Thymus (tissue), 11 donors: ENCODE data around the gene AQP6. TPM values are rescaled to one million over a fixed set of nuclear protein-coding genes. Genes with fewer than 3 reads are reported as not detected.

Source experiments
- DNase-seq, 9 donors: peaks; one replicate each; pipeline ENCODE4 v3.0.0-alpha.2; 2013; ENCODE audit warnings: low spot score in 9 of 9, low read depth in 6 of 9, missing footprints in 1 of 9
- H3K27ac ChIP-seq, 2 donors: one replicate each; pipeline ENCODE4 v1.5.1; 2013; ENCODE audit warnings: control low read depth in 1 of 2, low read depth in 1 of 2, low read length in 1 of 2, mild to moderate bottlenecking in 1 of 2, moderate library complexity in 1 of 2
- H3K27me3 ChIP-seq, 2 donors: one replicate each; pipeline ENCODE4 v1.5.1; 2013; ENCODE audit warnings: low read length in 1 of 2; ENCODE audit not compliant: control insufficient read depth in 2 of 2, insufficient read depth in 1 of 2
- H3K36me3 ChIP-seq, 2 donors: one replicate each; pipeline ENCODE4 v1.5.1; 2013; ENCODE audit warnings: low read length in 1 of 2, mild to moderate bottlenecking in 1 of 2, moderate library complexity in 1 of 2; ENCODE audit not compliant: control insufficient read depth in 2 of 2, insufficient read depth in 2 of 2
- H3K4me1 ChIP-seq, 2 donors: one replicate each; pipeline ENCODE4 v1.5.1; 2013; ENCODE audit warnings: low read length in 2 of 2; ENCODE audit not compliant: control insufficient read depth in 2 of 2, insufficient read depth in 2 of 2
- H3K4me3 ChIP-seq, 2 donors: one replicate each; pipeline ENCODE4 v1.5.1; 2013; ENCODE audit warnings: low read length in 2 of 2, control low read depth in 1 of 2, mild to moderate bottlenecking in 1 of 2
- H3K9me3 ChIP-seq, 2 donors: one replicate each; pipeline ENCODE4 v1.5.1; 2013; ENCODE audit warnings: low read length in 1 of 2, mild to moderate bottlenecking in 1 of 2; ENCODE audit not compliant: control insufficient read depth in 2 of 2, insufficient read depth in 1 of 2
- WGBS: extraction: QIAGEN DNeasy Blood & Tissue Kit; methylation state at CpG from one replicate; pipeline ENCODE4 v1.1.7; 2013; 5-methylcytosine and 5-hydroxymethylcytosine counted together
- polyA plus RNA-seq: library from polyadenylated mRNA; stranded (reverse); fragments of 200-250 nt; gene quantifications from one replicate; pipeline ENCODE4 v1.2.3, GENCODE V29; 2013
- total RNA-seq: library from RNA; stranded (reverse); fragments of 120-200 nt; gene quantifications from one replicate; pipeline ENCODE4 v1.2.4, GENCODE V29; 2013
- donor health status: healthy.

AQP6 gene
- total and polyA plus RNA-seq, 2 donors = under 0.01 TPM; not detected in 1

GRCh38 chr12:50026691-50027090 is 53.9 kb downstream of the AQP6 start:
- no peak overlapping the region for H3K4me3 ChIP-seq
- no peak overlapping the region for H3K27ac ChIP-seq
- peaks cover 3 to 16% of the 10 kb centered on the region in 2 donors for H3K4me1 ChIP-seq
- 98% methylated on average over 3 of the region's 3 CpGs for WGBS
- no peaks in the 10 kb centered on the region for H3K36me3 ChIP-seq
- H3K27me3 ChIP-seq = peaks cover 0 to 3% of the 10 kb centered on the region in 2 donors
- DNase-seq = no peak
- H3K9me3 ChIP-seq = no peaks in the 10 kb centered on the region

Other genes with a start within 250 kb of the AQP6 start
- gene TMBIM6, start 231.4 kb upstream of the AQP6 start, total RNA-seq = 254 TPM
- 161 TPM for gene TMBIM6, start 231.4 kb upstream of the AQP6 start, polyA plus RNA-seq
- gene NCKAP5L, start 144.5 kb upstream of the AQP6 start, total RNA-seq = 5.6 TPM
- gene NCKAP5L, start 144.5 kb upstream of the AQP6 start, polyA plus RNA-seq = 17.5 TPM
- gene BCDIN3D, start 129.8 kb upstream of the AQP6 start, total RNA-seq = 5.2 TPM
- 7.0 TPM for gene BCDIN3D, start 129.8 kb upstream of the AQP6 start, polyA plus RNA-seq
- 0.24 TPM for gene FAIM2, start 69.0 kb upstream of the AQP6 start, total RNA-seq
- gene FAIM2, start 69.0 kb upstream of the AQP6 start, polyA plus RNA-seq = 0.41 TPM
- 0.05 TPM for gene AQP2, start 22.2 kb upstream of the AQP6 start, total RNA-seq
- 0.05 TPM for gene AQP2, start 22.2 kb upstream of the AQP6 start, polyA plus RNA-seq
- gene AQP5, start 11.1 kb upstream of the AQP6 start, total RNA-seq = 0.09 TPM
- gene AQP5, start 11.1 kb upstream of the AQP6 start, polyA plus RNA-seq = 0.37 TPM
- 50.1 TPM for gene RACGAP1, start 52.5 kb downstream of the AQP6 start, total RNA-seq
- gene RACGAP1, start 52.5 kb downstream of the AQP6 start, polyA plus RNA-seq = 9.2 TPM
- 1.3 TPM for gene ASIC1, start 84.6 kb downstream of the AQP6 start, total RNA-seq
- gene ASIC1, start 84.6 kb downstream of the AQP6 start, polyA plus RNA-seq = 3.6 TPM
- gene SMARCD1, start 112.4 kb downstream of the AQP6 start, total RNA-seq = 38.2 TPM
- gene SMARCD1, start 112.4 kb downstream of the AQP6 start, polyA plus RNA-seq = 19.9 TPM
- gene GPD1, start 131.1 kb downstream of the AQP6 start, total RNA-seq = 0.38 TPM
- 1.0 TPM for gene GPD1, start 131.1 kb downstream of the AQP6 start, polyA plus RNA-seq
- 72.4 TPM for gene COX14, start 139.3 kb downstream of the AQP6 start, total RNA-seq
- gene COX14, start 139.3 kb downstream of the AQP6 start, polyA plus RNA-seq = 81.4 TPM
- 30.7 TPM for gene CERS5, start 194.4 kb downstream of the AQP6 start, total RNA-seq
- 130 TPM for gene CERS5, start 194.4 kb downstream of the AQP6 start, polyA plus RNA-seq